Endothelial cell of umbilical vein (primary cell): ENCODE data around the gene ZNF581.

Experiments
- CTCF ChIP-seq, 2 donors: IDR thresholded peaks; 1 replicate in 1 of 2; 2 replicates in 1 of 2; pipeline ENCODE4 v1.5.1; 2011; ENCODE audit warnings: low read length in 2 of 2, mild to moderate bottlenecking in 2 of 2, moderate library complexity in 2 of 2, control low read depth in 1 of 2, inconsistent platforms in 1 of 2, low read depth in 1 of 2; ENCODE audit not compliant: insufficient read depth in 1 of 2; ENCODE audit errors: extremely low read depth in 1 of 2
- EZH2 ChIP-seq: IDR thresholded peaks from 2 replicates; pipeline ENCODE4 v1.6.1; 2012; ENCODE audit warnings: borderline replicate concordance, low read depth, mild to moderate bottlenecking, moderate library complexity, low read length, inconsistent platforms; ENCODE audit not compliant: severe bottlenecking
- FOS ChIP-seq: IDR thresholded peaks from 2 replicates; pipeline ENCODE4 v1.6.1; 2011; ENCODE audit warnings: mild to moderate bottlenecking, low read length, moderate library complexity, borderline replicate concordance; ENCODE audit not compliant: insufficient read depth
- MAX ChIP-seq: IDR thresholded peaks from 2 replicates; pipeline ENCODE4 v1.6.1; 2011; ENCODE audit not compliant: insufficient read depth, insufficient read length
- POLR2A ChIP-seq: IDR thresholded peaks from 2 replicates; pipeline ENCODE4 v1.6.1; 2012; ENCODE audit warnings: low read depth, mild to moderate bottlenecking, control low read depth, low read length
- POLR2AphosphoS5 ChIP-seq: IDR thresholded peaks from 2 replicates; pipeline ENCODE4 v1.6.1; 2012; ENCODE audit warnings: low read depth, mild to moderate bottlenecking, control low read depth, low read length, moderate library complexity; ENCODE audit not compliant: insufficient read depth

- TF ChIP-seq POLR2A (no peak), CTCF (IDR thresholded peaks at IDR 0.05; ENCODE audit: extremely low read depth in 1 of 2, insufficient read depth in 1 of 2, low read depth in 1 of 2, low read length in 2 of 2) (no peak), POLR2AphosphoS5 (no peak), EZH2 (no peak), MAX (no peak), FOS (no peak)
Observed at GRCh38 chr19:55672418-55672817, 29.0 kb downstream of the ZNF581 start.
